Vagina (tissue), 2 donors: ENCODE results near the gene CFP. TPM values are rescaled to one million over a fixed set of nuclear protein-coding genes. Genes with fewer than 3 reads are reported as not detected.

Experiments used
- DNase-seq, 2 donors: peaks; one replicate each; pipeline ENCODE4 v3.0.0-alpha.2; 2017; ENCODE audit errors: extremely low spot score in 2 of 2
- H3K27ac ChIP-seq: fragments of 200-600 bp; sonication (generic); one replicate; pipeline ENCODE4 v1.5.1; 2019
- H3K27me3 ChIP-seq: fragments of 200-600 bp; sonication (generic); one replicate; pipeline ENCODE4 v1.5.1; 2019
- H3K36me3 ChIP-seq, 2 donors: fragments of 200-600 bp; sonication (generic); one replicate each; pipeline ENCODE4 v1.5.1; 2017 to 2019
- H3K4me1 ChIP-seq: fragments of 200-600 bp; sonication (generic); one replicate; pipeline ENCODE4 v1.5.1; 2019
- H3K4me3 ChIP-seq, 2 donors: fragments of 200-600 bp; sonication (generic); 1 replicate in 1 of 2; 2 replicates in 1 of 2; pipeline ENCODE4 v1.5.1; 2016 to 2019
- H3K9me3 ChIP-seq: fragments of 200-600 bp; sonication (generic); one replicate; pipeline ENCODE4 v1.5.1; 2019
- CTCF ChIP-seq, 3 experiments: fragments of 450-650 bp in 2 of 3; fragments of 200-600 bp in 1 of 3; sonication (generic) in 1 of 3; IDR thresholded peaks; one replicate each; pipeline ENCODE4 v1.5.1; 2017 to 2019; ENCODE audit warnings: antibody characterized with exemption in 3 of 3, mild to moderate bottlenecking in 2 of 3, moderate library complexity in 2 of 3
- POLR2A ChIP-seq, 2 donors: fragments of 450-650 bp; IDR thresholded peaks; one replicate each; pipeline ENCODE4 v1.6.1; 2017; ENCODE audit warnings: antibody characterized with exemption in 2 of 2, mild to moderate bottlenecking in 2 of 2, moderate library complexity in 2 of 2
- POLR2AphosphoS5 ChIP-seq, 2 donors: sonication (generic); formaldehyde crosslinking; IDR thresholded peaks; one replicate each; pipeline ENCODE4 v1.9.0; 2017; ENCODE audit warnings: antibody characterized with exemption in 2 of 2, mild to moderate bottlenecking in 2 of 2, low read depth in 1 of 2; ENCODE audit not compliant: insufficient read depth in 1 of 2
- intact Hi-C: fragments of 100-400 bp; cut with DNase I; formaldehyde crosslinking; loops from one replicate; pipeline ENCODE4 v1.15.1; 2023
- total RNA-seq: library from RNA; depleted of rRNA; stranded (reverse); fragments of >200 nt; gene quantifications from one replicate; pipeline ENCODE4 v1.2.3, GENCODE V29; 2016

Gene CFP
- total RNA-seq, 1 donor from 2014 or later, result 0.74 TPM

- Histone ChIP-seq H3K36me3 (no peaks in the 10 kb centered on the region), H3K4me3 (peak overlapping the region; percentile 19 to 64), H3K27me3 (no peaks in the 10 kb centered on the region), H3K27ac (peak overlapping the region; percentile 77), H3K4me1 (peaks cover 14% of the 10 kb centered on the region), H3K9me3 (no peaks in the 10 kb centered on the region)
- peak; percentile 67 to 84 for DNase-seq
- intact Hi-C loops, result no loop called here
- TF ChIP-seq CTCF (IDR thresholded peaks at IDR 0.05) (no peak), POLR2A (IDR thresholded peaks at IDR 0.05) (no peak), POLR2AphosphoS5 (IDR thresholded peaks at IDR 0.05; ENCODE audit: insufficient read depth in 1 of 2, low read depth in 1 of 2) (no peak)
These were observed 21.5 kb upstream of the CFP start for GRCh38 chrX:47651043-47651905.

GRCh38 chrX:47650164-47651042 lies 20.7 kb upstream of the CFP start, which contains the start of gene ELK1:
TSS of gene ELK1 (minus strand) at chrX:47650563. CDS start at chrX:47641441, 9,122 bp downstream.
- intact Hi-C loops, result no loop called here
- Histone ChIP-seq H3K27ac (peak within 1 kb of the TSS; percentile 77), H3K36me3 (no peaks in the 10 kb centered on the region), H3K9me3 (no peaks in the 10 kb centered on the region), H3K4me3 (peak within 1 kb of the TSS; percentile 64 to 68), H3K4me1 (peaks cover 14% of the 10 kb centered on the region), H3K27me3 (no peaks in the 10 kb centered on the region)
- no peak for TF ChIP-seq POLR2A (IDR thresholded peaks at IDR 0.05)
- peak; percentile 35 to 81 for TF ChIP-seq POLR2AphosphoS5 (IDR thresholded peaks at IDR 0.05; ENCODE audit: insufficient read depth in 1 of 2, low read depth in 1 of 2)
- TF ChIP-seq CTCF (IDR thresholded peaks at IDR 0.05), result no peak
- peak; percentile 95 to 99 for DNase-seq

- Histone ChIP-seq H3K27me3 (no peaks in the 10 kb centered on the region), H3K9me3 (no peaks in the 10 kb centered on the region), H3K36me3 (no peaks in the 10 kb centered on the region), H3K4me1 (peaks cover 14% of the 10 kb centered on the region), H3K27ac (peak overlapping the region; percentile 75), H3K4me3 (peak overlapping the region; percentile 64 to 68)
- intact Hi-C loops, result no loop called here
- peak; percentile 16 to 86 for DNase-seq
- no peak for TF ChIP-seq CTCF (IDR thresholded peaks at IDR 0.05)
- no peak for TF ChIP-seq POLR2AphosphoS5 (IDR thresholded peaks at IDR 0.05; ENCODE audit: insufficient read depth in 1 of 2, low read depth in 1 of 2)
- TF ChIP-seq POLR2A (IDR thresholded peaks at IDR 0.05), result no peak
These were observed 20.0 kb upstream of the CFP start for GRCh38 chrX:47649781-47650163.

GRCh38 chrX:47649271-47649670 lies 19.5 kb upstream of the CFP start:
- intact Hi-C loops, result no loop called here

More at GRCh38 chrX:47649271-47649670, 19.5 kb upstream of the CFP start:
- TF ChIP-seq POLR2AphosphoS5 (IDR thresholded peaks at IDR 0.05; ENCODE audit: insufficient read depth in 1 of 2, low read depth in 1 of 2), result no peak
- no peak for TF ChIP-seq POLR2A (IDR thresholded peaks at IDR 0.05)
- no peak for TF ChIP-seq CTCF (IDR thresholded peaks at IDR 0.05)
- Histone ChIP-seq H3K4me1 (peaks cover 14% of the 10 kb centered on the region), H3K4me3 (peak overlapping the region; percentile 19 to 64), H3K9me3 (no peaks in the 10 kb centered on the region), H3K27ac (no peak overlapping the region), H3K36me3 (no peaks in the 10 kb centered on the region), H3K27me3 (no peaks in the 10 kb centered on the region)
- DNase-seq, result peak; percentile 37 to 81
